K562 (cell line): Measurements from ENCODE around the gene PLCB4. TPM values are rescaled to one million over a fixed set of nuclear protein-coding genes. Genes with fewer than 3 reads are reported as not detected.

Source experiments
- ATAC-seq: fragments of 200-7000 bp; cut with Tn5 transposase; 3 replicates; pipeline ENCODE4 v1.9.1; 2020; ENCODE audit warnings: moderate library complexity
- BruUV-seq: library from RNA; stranded (reverse); fragments of 400-500 nt; replicated peaks from 2 replicates; lab custom pipeline; 2021; lab: Mats Ljungman, UMichigan
- CTCF ChIA-PET: fragments of 300-600 bp; formaldehyde crosslinking; extraction: SDS; loops from one replicate; lab custom pipeline; 2021; ENCODE audit warnings: low intra/inter-chr PET ratio; lab: Yijun Ruan, JAX
- POLR2A ChIA-PET: fragments of 300-600, 350-650 bp; sonication (Branson Sonifier 250); formaldehyde crosslinking; extraction: SDS; loops from one replicate; lab custom pipeline; 2021; ENCODE audit warnings: antibody characterized with exemption, inconsistent platforms; lab: Yijun Ruan, JAX
- DNase-seq, 4 experiments: peaks; one replicate each; pipeline versions ENCODE4 v3.0.0 to v3.0.0-alpha.2; 2011 to 2018; ENCODE audit warnings: low spot score in 3 of 4, mixed read lengths in 3 of 4; ENCODE audit errors: extremely low read depth in 1 of 4
- FAIRE-seq: peaks from 2 replicates; lab custom pipeline; 2011; peaks lifted over from hg19 to GRCh38; lab: Jason Lieb, UNC
- H2AFZ ChIP-seq: 2 replicates; pipeline ENCODE4 v1.6.0; 2011; ENCODE audit warnings: low read depth, low read length, control low read depth, inconsistent platforms
- H3K27ac ChIP-seq: fragments of 200-600 bp; 3 replicates; pipeline ENCODE4 v1.8.0; 2011; ENCODE audit warnings: low read depth, mild to moderate bottlenecking, control low read depth, inconsistent platforms, low read length, moderate library complexity, mixed read lengths; ENCODE audit errors: extremely low read depth
- H3K27me3 ChIP-seq, 2 experiments: fragments of 300-600 bp in 1 of 2; 2 replicates in 1 of 2; 3 replicates in 1 of 2; pipeline versions ENCODE4 v1.6.0 to v1.8.0; 2011; ENCODE audit warnings: inconsistent platforms in 2 of 2, low read length in 2 of 2, mild to moderate bottlenecking in 1 of 2, mixed read lengths in 1 of 2, moderate library complexity in 1 of 2; ENCODE audit not compliant: control insufficient read depth in 2 of 2, insufficient read depth in 2 of 2
- H3K36me3 ChIP-seq: fragments of 300-600 bp; 3 replicates; pipeline ENCODE4 v1.8.0; 2011; ENCODE audit warnings: mild to moderate bottlenecking, low read length, inconsistent platforms; ENCODE audit not compliant: control insufficient read depth, insufficient read depth
- H3K4me1 ChIP-seq, 2 experiments: fragments of 200-600 bp in 1 of 2; replicated peaks in 1 of 2; 2 replicates in 1 of 2; 3 replicates in 1 of 2; pipeline versions ENCODE4 v1.5.1 to v1.8.0; 2011; ENCODE audit warnings: inconsistent platforms in 2 of 2, low read length in 2 of 2, mild to moderate bottlenecking in 1 of 2, mixed read lengths in 1 of 2, moderate library complexity in 1 of 2; ENCODE audit not compliant: control insufficient read depth in 2 of 2, insufficient read depth in 2 of 2
- H3K4me2 ChIP-seq: 2 replicates; pipeline ENCODE4 v1.6.1; 2011; ENCODE audit warnings: low read length, control low read depth, inconsistent platforms, mixed read lengths; ENCODE audit not compliant: insufficient read depth
- H3K4me3 ChIP-seq: fragments of 200-600 bp; sonication (generic), shearing (Covaris generic); 2 replicates; pipeline ENCODE4 v1.5.1; 2016; ENCODE audit warnings: control low read depth, inconsistent platforms
- H3K79me2 ChIP-seq: fragments of 200-600 bp; 3 replicates; pipeline ENCODE4 v1.8.0; 2011; ENCODE audit warnings: low read length, inconsistent platforms; ENCODE audit not compliant: control insufficient read depth, insufficient read depth
- H3K9ac ChIP-seq, 2 experiments: 2 replicates each; pipeline versions ENCODE4 v1.6.0 to v1.6.1; 2011; ENCODE audit warnings: low read depth in 2 of 2, low read length in 2 of 2, control low read depth in 1 of 2, inconsistent platforms in 1 of 2, mild to moderate bottlenecking in 1 of 2, mixed read lengths in 1 of 2; ENCODE audit not compliant: insufficient read depth in 1 of 2
- H3K9me1 ChIP-seq: one replicate; pipeline ENCODE4 v1.6.0; 2011; ENCODE audit warnings: inconsistent platforms, mild to moderate bottlenecking, low read length, moderate library complexity; ENCODE audit not compliant: control insufficient read depth, insufficient read depth
- H3K9me3 ChIP-seq: replicated peaks from 2 replicates; pipeline ENCODE4 v1.5.1; 2011; ENCODE audit warnings: low read depth, low read length, inconsistent platforms; ENCODE audit not compliant: control insufficient read depth, insufficient read depth
- H4K20me1 ChIP-seq: replicated peaks from 2 replicates; pipeline ENCODE4 v1.6.1; 2011; ENCODE audit warnings: low read length, inconsistent platforms, mixed read lengths; ENCODE audit not compliant: control insufficient read depth, insufficient read depth
- AFF4 ChIP-seq: sonication (generic); formaldehyde crosslinking; IDR thresholded peaks from 2 replicates; pipeline ENCODE4 v1.8.0; 2023; ENCODE audit warnings: mild to moderate bottlenecking, missing genetic modification reagents
- DIDO1 ChIP-seq: fragments of 450-650 bp; IDR thresholded peaks from 2 replicates; pipeline ENCODE4 v1.6.1; 2016; ENCODE audit warnings: low read depth, missing biosample characterization, missing genetic modification characterization
- JUNB ChIP-seq: fragments of 450-650 bp; formaldehyde crosslinking; conservative IDR thresholded peaks from 2 replicates; pipeline ENCODE4 v1.4.0; 2020; ENCODE audit warnings: mild to moderate bottlenecking
- MCM3 ChIP-seq: fragments of 450-650 bp; IDR thresholded peaks from 2 replicates; pipeline ENCODE4 v1.6.1; 2016
- MITF ChIP-seq: IDR thresholded peaks from 2 replicates; pipeline ENCODE4 v1.6.1; 2014; ENCODE audit warnings: antibody characterized with exemption
- MTA3 ChIP-seq: fragments of 450-650 bp; formaldehyde crosslinking; IDR thresholded peaks from 2 replicates; pipeline ENCODE4 v1.6.1; 2017; ENCODE audit warnings: mild to moderate bottlenecking, borderline replicate concordance
- OTX1 ChIP-seq: fragments of 450-650 bp; formaldehyde crosslinking; IDR thresholded peaks from 2 replicates; pipeline ENCODE4 v1.4.0; 2022; ENCODE audit warnings: mild to moderate bottlenecking
- PCBP2 ChIP-seq: fragments of 200-400 bp; formaldehyde crosslinking; IDR thresholded peaks from 2 replicates; pipeline ENCODE4 v1.6.1; 2018; ENCODE audit warnings: low read length, low read depth, mild to moderate bottlenecking, moderate library complexity; ENCODE audit not compliant: poor library complexity, severe bottlenecking
- RBFOX2 ChIP-seq: fragments of 200-400 bp; formaldehyde crosslinking; IDR thresholded peaks from 2 replicates; pipeline ENCODE4 v1.6.1; 2017; ENCODE audit warnings: low read depth, mild to moderate bottlenecking, low read length, moderate library complexity
- ZNF165 ChIP-seq: fragments of 250-450 bp; sonication (Bioruptor Pico); IDR thresholded peaks from 2 replicates; pipeline ENCODE4 v1.4.0; 2020; ENCODE audit warnings: borderline replicate concordance
- ZNF232 ChIP-seq: sonication (generic); formaldehyde crosslinking; IDR thresholded peaks from 2 replicates; pipeline ENCODE4 v1.8.0; 2022; ENCODE audit warnings: mild to moderate bottlenecking, missing genetic modification reagents
- in situ Hi-C: fragments of 300-500 bp; cut with MboI; formaldehyde crosslinking; loops from 4 replicates; pipeline ENCODE4 v1.15.0; 2018; ENCODE audit warnings: inconsistent platforms, mixed read lengths
- intact Hi-C: fragments of 100-400 bp; cut with micrococcal nuclease; formaldehyde crosslinking; loops from 2 replicates; pipeline ENCODE4 v1.14.2; 2022
- polyA plus RNA-seq, 8 experiments: library from polyadenylated mRNA; depleted of rRNA in 4 of 8; stranded (reverse) in 5 of 8; unstranded in 3 of 8; fragments of >200 nt; fragmentation: Nextera tagmentation in 2 of 8; fragmentation: Illumina TruSeq in 1 of 8; extraction: Ambion mirVana in 2 of 8; extraction: Trizol in 1 of 8; gene quantifications; 2 replicates each; pipeline versions ENCODE4 v1.2.1 to v1.2.3, GENCODE V29; 2011 to 2014; ENCODE audit warnings: inconsistent platforms in 1 of 8, missing spikeins in 1 of 8
- total RNA-seq, 7 experiments: library from RNA; depleted of rRNA in 6 of 7; stranded (reverse); fragments of >200 nt in 6 of 7; fragmentation: Illumina TruSeq in 2 of 7; extraction: Trizol in 2 of 7; gene quantifications; 2 replicates each; pipeline versions ENCODE4 v1.2.1 to v1.2.3, GENCODE V29; 2011 to 2021; ENCODE audit warnings: low replicate concordance in 1 of 7
- TF ChIP-seq, protein P1 (sequence below): fragments of 250-450 bp; sonication (Bioruptor Pico); IDR thresholded peaks from 2 replicates; pipeline ENCODE4 v1.4.0; 2020

The PLCB4 gene
- total and polyA plus RNA-seq, 9 of the 15 experiments (the other 6 are each of a cell fraction or from before 2014, with no cell fraction given), result 0.20 to 2.9 (median 0.52) TPM

DNA sequence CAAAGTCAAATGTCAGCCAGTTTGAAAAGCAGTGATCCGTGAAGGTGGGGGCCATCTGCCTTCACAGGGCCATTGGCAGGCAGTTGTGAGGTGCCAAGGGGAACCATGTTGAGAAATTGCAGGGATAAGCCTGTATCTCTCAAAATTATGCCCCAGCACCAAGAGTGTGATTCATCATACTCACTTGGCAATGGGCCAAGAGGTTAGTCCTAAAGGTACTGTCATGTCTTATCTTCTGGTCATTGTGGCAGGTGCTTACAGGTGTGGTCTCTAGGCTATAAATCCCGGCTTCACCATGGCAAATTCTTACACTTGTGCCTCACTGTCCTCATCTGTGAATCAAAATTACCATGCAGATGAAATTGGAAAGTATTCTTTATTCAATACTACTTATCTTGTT is 294.8 kb downstream of the PLCB4 start (continued):
- TF ChIP-seq AFF4 (CRISPR knock-in tag), result no peak
- TF ChIP-seq, all 486 proteins: peak for 2

GRCh38 chr20:9367328-9367727 is 298.4 kb downstream of the PLCB4 start:
- Histone ChIP-seq H2AFZ (no peak overlapping the region), H3K9me3 (no peaks in the 10 kb centered on the region), H3K79me2 (no peaks in the 10 kb centered on the region), H3K9ac (no peak overlapping the region), H3K4me1 (no peaks in the 10 kb centered on the region), H3K36me3 (no peaks in the 10 kb centered on the region), H3K27me3 (no peaks in the 10 kb centered on the region), H3K4me3 (no peak overlapping the region), H3K9me1 (no peaks in the 10 kb centered on the region), H3K27ac (no peak overlapping the region), H3K4me2 (no peak overlapping the region), H4K20me1 (no peaks in the 10 kb centered on the region)
- in situ Hi-C loops (loop anchor here (10.0 kb wide), 1 partner anchor 603 kb away; no protein-coding TSS in a partner anchor), intact Hi-C loops (no loop called here)
- FAIRE-seq (no peak), ATAC-seq (no peak), DNase-seq (no peak)
- no TSS peak for BruUV-seq
- ChIA-PET CTCF (no interaction called here), POLR2A (no interaction called here)
- TF ChIP-seq PCBP2, result no peak
- no peak for TF ChIP-seq JUNB (CRISPR knock-in tag)
- TF ChIP-seq RBFOX2, result no peak
- TF ChIP-seq ZNF232 (CRISPR knock-in tag), result no peak
- TF ChIP-seq DIDO1 (tag), result no peak
- no peak for TF ChIP-seq MCM3
- TF ChIP-seq MTA3, result no peak
- no peak for TF ChIP-seq OTX1 (CRISPR knock-in tag)
- TF ChIP-seq, protein P1, sequence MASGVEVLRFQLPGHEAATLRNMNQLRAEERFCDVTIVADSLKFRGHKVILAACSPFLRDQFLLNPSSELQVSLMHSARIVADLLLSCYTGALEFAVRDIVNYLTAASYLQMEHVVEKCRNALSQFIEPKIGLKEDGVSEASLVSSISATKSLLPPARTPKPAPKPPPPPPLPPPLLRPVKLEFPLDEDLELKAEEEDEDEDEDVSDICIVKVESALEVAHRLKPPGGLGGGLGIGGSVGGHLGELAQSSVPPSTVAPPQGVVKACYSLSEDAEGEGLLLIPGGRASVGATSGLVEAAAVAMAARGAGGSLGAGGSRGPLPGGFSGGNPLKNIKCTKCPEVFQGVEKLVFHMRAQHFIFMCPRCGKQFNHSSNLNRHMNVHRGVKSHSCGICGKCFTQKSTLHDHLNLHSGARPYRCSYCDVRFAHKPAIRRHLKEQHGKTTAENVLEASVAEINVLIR, result no peak
- TF ChIP-seq ZNF165 (CRISPR knock-in tag), result no peak
- TF ChIP-seq MITF, result no peak
- TF ChIP-seq, all 486 proteins: peak for 0
